Endothelial cell of umbilical vein (primary cell): ENCODE results near the gene TCEANC. TPM values are rescaled to one million over a fixed set of nuclear protein-coding genes. Genes with fewer than 3 reads are reported as not detected.
"Not testable (repeated sequence)": the region's sequence is repeated elsewhere in the genome, so short reads cannot be mapped to it uniquely, and the experiment has no call there.

Source experiments
- BruUV-seq: library from RNA; stranded (reverse); fragments of 400-500 nt; replicated peaks from 2 replicates; lab custom pipeline; 2021; lab: Mats Ljungman, UMichigan
- CTCF ChIA-PET: fragments of 300-600, 350-600 bp; sonication (Branson Sonifier 250); formaldehyde crosslinking; loops from one replicate; lab custom pipeline; 2021; ENCODE audit warnings: antibody characterized with exemption, inconsistent platforms; lab: Charles Lee
- POLR2A ChIA-PET: fragments of 300-600, 350-600 bp; sonication (Branson Sonifier 250); formaldehyde crosslinking; loops from one replicate; lab custom pipeline; 2021; ENCODE audit warnings: antibody characterized with exemption, inconsistent platforms; lab: Charles Lee
- DNase-seq: peaks from one replicate; pipeline ENCODE4 v3.0.0-alpha.2; 2011; ENCODE audit warnings: low read depth, low spot score
- FAIRE-seq: peaks from 2 replicates; lab custom pipeline; 2011; peaks lifted over from hg19 to GRCh38; lab: Jason Lieb, UNC
- H2AFZ ChIP-seq: 2 replicates; pipeline ENCODE4 v1.6.0; 2012; ENCODE audit warnings: low read depth, low read length, control low read depth, inconsistent platforms
- H3K27ac ChIP-seq: 2 replicates; pipeline ENCODE4 v1.5.1; 2011; ENCODE audit warnings: low read depth, mild to moderate bottlenecking, control low read depth, low read length, moderate library complexity; ENCODE audit not compliant: insufficient read depth
- H3K27me3 ChIP-seq, 2 experiments: 2 replicates each; pipeline versions ENCODE4 v1.6.0 to v1.6.1; 2011; ENCODE audit warnings: low read length in 2 of 2, mixed read lengths in 1 of 2; ENCODE audit not compliant: control insufficient read depth in 2 of 2, insufficient read depth in 2 of 2
- H3K36me3 ChIP-seq, 2 experiments: 2 replicates in 1 of 2; 3 replicates in 1 of 2; pipeline ENCODE4 v1.5.1; 2011; ENCODE audit warnings: low read length in 2 of 2, mild to moderate bottlenecking in 1 of 2, moderate library complexity in 1 of 2; ENCODE audit not compliant: control insufficient read depth in 2 of 2, insufficient read depth in 2 of 2; ENCODE audit errors: extremely low read depth in 1 of 2
- H3K4me1 ChIP-seq: 3 replicates; pipeline ENCODE4 v1.5.1; 2011; ENCODE audit warnings: mild to moderate bottlenecking, low read length; ENCODE audit not compliant: control insufficient read depth, insufficient read depth; ENCODE audit errors: extremely low read depth
- H3K4me2 ChIP-seq: 2 replicates; pipeline ENCODE4 v1.6.1; 2011; ENCODE audit warnings: low read length, control low read depth, mixed read lengths; ENCODE audit not compliant: insufficient read depth
- H3K4me3 ChIP-seq, 3 experiments: fragments of 200-600 bp in 1 of 3; sonication (generic), shearing (Covaris generic) in 1 of 3; replicated peaks in 1 of 3; 2 replicates each; pipeline ENCODE4 v1.5.1; 2011 to 2016; ENCODE audit warnings: control low read depth in 3 of 3, low read length in 3 of 3, mild to moderate bottlenecking in 2 of 3, inconsistent platforms in 1 of 3, low read depth in 1 of 3, moderate library complexity in 1 of 3; ENCODE audit not compliant: insufficient read depth in 1 of 3
- H3K79me2 ChIP-seq: 2 replicates; pipeline ENCODE4 v1.6.0; 2012; ENCODE audit warnings: low read length, inconsistent platforms; ENCODE audit not compliant: control insufficient read depth, insufficient read depth
- H3K9ac ChIP-seq: replicated peaks from 2 replicates; pipeline ENCODE3; 2011; ENCODE audit warnings: low read length, control low read depth; ENCODE audit not compliant: insufficient read depth; ENCODE audit errors: extremely low read depth
- H3K9me1 ChIP-seq: replicated peaks from 3 replicates; pipeline ENCODE4 v1.6.0; 2011; ENCODE audit warnings: mild to moderate bottlenecking, low read length; ENCODE audit not compliant: control insufficient read depth, insufficient read depth; ENCODE audit errors: extremely low read depth
- H3K9me3 ChIP-seq: replicated peaks from 2 replicates; pipeline ENCODE4 v1.5.1; 2012; ENCODE audit warnings: low read length, inconsistent platforms; ENCODE audit not compliant: control insufficient read depth, insufficient read depth
- H4K20me1 ChIP-seq: replicated peaks from 2 replicates; pipeline ENCODE3; 2011; ENCODE audit warnings: mild to moderate bottlenecking, low read length; ENCODE audit not compliant: control insufficient read depth, insufficient read depth; ENCODE audit errors: extremely low read depth
- EZH2 ChIP-seq: IDR thresholded peaks from 2 replicates; pipeline ENCODE4 v1.6.1; 2012; ENCODE audit warnings: borderline replicate concordance, low read depth, mild to moderate bottlenecking, moderate library complexity, low read length, inconsistent platforms; ENCODE audit not compliant: severe bottlenecking
- FOS ChIP-seq: IDR thresholded peaks from 2 replicates; pipeline ENCODE4 v1.6.1; 2011; ENCODE audit warnings: mild to moderate bottlenecking, low read length, moderate library complexity, borderline replicate concordance; ENCODE audit not compliant: insufficient read depth
- GATA2 ChIP-seq: IDR thresholded peaks from 2 replicates; pipeline ENCODE4 v1.7.0; 2011; ENCODE audit warnings: low read depth, mild to moderate bottlenecking, moderate library complexity, mixed read lengths, low read length; ENCODE audit not compliant: insufficient read length, insufficient read depth
- JUN ChIP-seq: IDR thresholded peaks from 2 replicates; pipeline ENCODE4 v1.6.1; 2011; ENCODE audit warnings: borderline replicate concordance, low read depth; ENCODE audit not compliant: insufficient read length, insufficient read depth
- POLR2A ChIP-seq: IDR thresholded peaks from 2 replicates; pipeline ENCODE4 v1.6.1; 2012; ENCODE audit warnings: low read depth, mild to moderate bottlenecking, control low read depth, low read length
- POLR2AphosphoS5 ChIP-seq: IDR thresholded peaks from 2 replicates; pipeline ENCODE4 v1.6.1; 2012; ENCODE audit warnings: low read depth, mild to moderate bottlenecking, control low read depth, low read length, moderate library complexity; ENCODE audit not compliant: insufficient read depth
- dilution Hi-C: fragments of 300-500 bp; cut with MboI; formaldehyde crosslinking; loops from one replicate; pipeline ENCODE4 v1.15.0; 2019; ENCODE audit warnings: low sequenced_read_pairs; ENCODE audit not compliant: extremely low pct_ligation_motif_present
- intact Hi-C: fragments of 100-400 bp; cut with micrococcal nuclease; formaldehyde crosslinking; loops from one replicate; pipeline ENCODE4 v1.10.0; 2022
- polyA plus RNA-seq, 4 experiments: library from polyadenylated mRNA; depleted of rRNA in 3 of 4; stranded (reverse) in 3 of 4; unstranded in 1 of 4; fragments of >200 nt; gene quantifications; 2 replicates each; pipeline versions ENCODE4 v1.2.1 to v1.2.3, GENCODE V29; 2011 to 2012; ENCODE audit warnings: missing spikeins in 1 of 4
- total RNA-seq: library from RNA; stranded (reverse); gene quantifications from 2 replicates; pipeline ENCODE4 v1.2.3, GENCODE V29; 2021
- TF ChIP-seq, protein P1 (sequence below), 2 donors: IDR thresholded peaks; 1 replicate in 1 of 2; 2 replicates in 1 of 2; pipeline ENCODE4 v1.5.1; 2011; ENCODE audit warnings: low read length in 2 of 2, mild to moderate bottlenecking in 2 of 2, moderate library complexity in 2 of 2, control low read depth in 1 of 2, inconsistent platforms in 1 of 2, low read depth in 1 of 2; ENCODE audit not compliant: insufficient read depth in 1 of 2; ENCODE audit errors: extremely low read depth in 1 of 2
- TF ChIP-seq, protein P2 (sequence below): IDR thresholded peaks from 2 replicates; pipeline ENCODE4 v1.6.1; 2011; ENCODE audit not compliant: insufficient read depth, insufficient read length

TCEANC gene
- total and polyA plus RNA-seq, 2 donors (not counting 3 experiments of a cell fraction or from before 2014, with no cell fraction given), result 0.32 to 0.75 TPM

DNA sequence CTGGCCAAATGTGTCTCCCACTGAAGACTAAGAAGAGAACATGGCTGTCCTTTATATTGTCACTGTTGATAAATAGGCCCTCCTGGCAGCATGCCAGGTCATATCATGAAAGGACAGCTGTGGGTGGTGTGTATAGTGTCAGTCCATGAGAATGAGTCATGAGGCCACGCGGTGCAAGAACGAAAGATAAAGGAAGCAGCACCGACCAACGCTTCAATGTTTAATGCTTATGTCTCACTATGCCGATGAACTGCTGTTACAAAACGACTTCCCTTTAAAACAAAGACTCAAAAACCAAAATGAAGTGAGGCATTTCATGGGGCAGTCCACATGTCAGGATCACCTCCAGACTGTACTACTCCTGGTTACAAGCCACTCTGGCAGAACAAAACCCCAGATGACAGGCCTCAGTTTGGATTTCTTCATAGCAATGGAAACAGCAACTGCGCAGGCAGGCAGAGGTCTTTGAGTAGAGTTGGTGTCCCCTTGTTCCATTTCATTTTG lies 5.2 kb upstream of the TCEANC start:
- BruUV-seq, result no TSS peak
- ChIA-PET CTCF (no interaction called here), POLR2A (no interaction called here)
- TF ChIP-seq, protein P1, sequence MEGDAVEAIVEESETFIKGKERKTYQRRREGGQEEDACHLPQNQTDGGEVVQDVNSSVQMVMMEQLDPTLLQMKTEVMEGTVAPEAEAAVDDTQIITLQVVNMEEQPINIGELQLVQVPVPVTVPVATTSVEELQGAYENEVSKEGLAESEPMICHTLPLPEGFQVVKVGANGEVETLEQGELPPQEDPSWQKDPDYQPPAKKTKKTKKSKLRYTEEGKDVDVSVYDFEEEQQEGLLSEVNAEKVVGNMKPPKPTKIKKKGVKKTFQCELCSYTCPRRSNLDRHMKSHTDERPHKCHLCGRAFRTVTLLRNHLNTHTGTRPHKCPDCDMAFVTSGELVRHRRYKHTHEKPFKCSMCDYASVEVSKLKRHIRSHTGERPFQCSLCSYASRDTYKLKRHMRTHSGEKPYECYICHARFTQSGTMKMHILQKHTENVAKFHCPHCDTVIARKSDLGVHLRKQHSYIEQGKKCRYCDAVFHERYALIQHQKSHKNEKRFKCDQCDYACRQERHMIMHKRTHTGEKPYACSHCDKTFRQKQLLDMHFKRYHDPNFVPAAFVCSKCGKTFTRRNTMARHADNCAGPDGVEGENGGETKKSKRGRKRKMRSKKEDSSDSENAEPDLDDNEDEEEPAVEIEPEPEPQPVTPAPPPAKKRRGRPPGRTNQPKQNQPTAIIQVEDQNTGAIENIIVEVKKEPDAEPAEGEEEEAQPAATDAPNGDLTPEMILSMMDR (IDR thresholded peaks at IDR 0.05; ENCODE audit: extremely low read depth in 1 of 2, insufficient read depth in 1 of 2, low read depth in 1 of 2, low read length in 2 of 2), result no peak
- no peak for TF ChIP-seq FOS
- TF ChIP-seq EZH2, result no peak
- peak; percentile 49 for TF ChIP-seq JUN
- TF ChIP-seq GATA2, result no peak
- TF ChIP-seq POLR2A, result no peak
- TF ChIP-seq POLR2AphosphoS5, result no peak
- TF ChIP-seq, protein P2, sequence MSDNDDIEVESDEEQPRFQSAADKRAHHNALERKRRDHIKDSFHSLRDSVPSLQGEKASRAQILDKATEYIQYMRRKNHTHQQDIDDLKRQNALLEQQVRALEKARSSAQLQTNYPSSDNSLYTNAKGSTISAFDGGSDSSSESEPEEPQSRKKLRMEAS, result no peak
- Histone ChIP-seq H3K27me3 (no peaks in the 10 kb centered on the region), H2AFZ (peak overlapping the region; percentile 52), H3K9ac (no peak overlapping the region), H3K4me3 (no peak overlapping the region), H3K4me1 (peaks cover 6% of the 10 kb centered on the region), H4K20me1 (no peaks in the 10 kb centered on the region), H3K36me3 (no peaks in the 10 kb centered on the region), H3K9me1 (no peaks in the 10 kb centered on the region), H3K9me3 (no peaks in the 10 kb centered on the region), H3K79me2 (no peaks in the 10 kb centered on the region), H3K27ac (peak overlapping the region; percentile 23), H3K4me2 (no peak overlapping the region)
- intact Hi-C loops, result no loop called here
- dilution Hi-C loops, result no loop called here
- DNase-seq, result peak; percentile 64
- peak; percentile 93 for FAIRE-seq

DNA sequence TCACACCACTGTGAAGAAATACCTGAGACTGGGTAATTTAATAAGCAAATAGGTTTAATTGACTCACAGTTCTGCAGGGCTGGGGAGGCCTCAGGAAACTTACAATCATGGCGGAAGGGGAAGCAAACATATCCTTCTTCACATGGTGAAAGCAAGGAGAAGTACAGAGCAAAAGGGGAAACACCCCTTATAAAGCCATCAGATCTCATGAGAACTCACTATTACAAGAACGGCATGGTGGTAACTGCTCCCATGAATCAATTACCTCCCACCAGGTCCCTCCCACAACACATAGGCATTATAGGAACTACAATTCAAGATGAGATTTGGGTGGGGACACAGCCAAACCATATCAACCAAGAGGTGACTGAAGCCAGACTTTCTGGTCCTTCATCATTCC lies 4.6 kb upstream of the TCEANC start:
- BruUV-seq, H3K4me3 ChIP-seq, H4K20me1 ChIP-seq, H3K9ac ChIP-seq, H3K9me1 ChIP-seq, dilution Hi-C loops, H3K4me1 ChIP-seq, H3K27ac ChIP-seq, H3K36me3 ChIP-seq, H3K79me2 ChIP-seq, intact Hi-C loops, POLR2A ChIA-PET, H3K4me2 ChIP-seq, CTCF ChIA-PET, DNase-seq, H3K27me3 ChIP-seq, H3K9me3 ChIP-seq, H2AFZ ChIP-seq, FAIRE-seq: not testable (repeated sequence)
